GM12865 (cell line): ENCODE data around the gene SLC39A11.

Experiments
- DNase-seq: peaks from one replicate; pipeline ENCODE4 v3.0.0; 2010; ENCODE audit warnings: low read depth
- H3K4me3 ChIP-seq: 2 replicates; pipeline ENCODE4 v1.5.1; 2011; ENCODE audit warnings: mild to moderate bottlenecking, low read depth, low read length, control low read depth
- TF ChIP-seq, protein P1 (sequence below): IDR thresholded peaks from 2 replicates; pipeline ENCODE4 v1.5.1; 2011; ENCODE audit warnings: low read length, control low read depth, low read depth, inconsistent platforms; ENCODE audit not compliant: insufficient read depth; ENCODE audit errors: missing control alignments

Gene SLC39A11

GRCh38 chr17:72743037-72743467 is 349.4 kb downstream of the SLC39A11 start:
- TF ChIP-seq, protein P1, sequence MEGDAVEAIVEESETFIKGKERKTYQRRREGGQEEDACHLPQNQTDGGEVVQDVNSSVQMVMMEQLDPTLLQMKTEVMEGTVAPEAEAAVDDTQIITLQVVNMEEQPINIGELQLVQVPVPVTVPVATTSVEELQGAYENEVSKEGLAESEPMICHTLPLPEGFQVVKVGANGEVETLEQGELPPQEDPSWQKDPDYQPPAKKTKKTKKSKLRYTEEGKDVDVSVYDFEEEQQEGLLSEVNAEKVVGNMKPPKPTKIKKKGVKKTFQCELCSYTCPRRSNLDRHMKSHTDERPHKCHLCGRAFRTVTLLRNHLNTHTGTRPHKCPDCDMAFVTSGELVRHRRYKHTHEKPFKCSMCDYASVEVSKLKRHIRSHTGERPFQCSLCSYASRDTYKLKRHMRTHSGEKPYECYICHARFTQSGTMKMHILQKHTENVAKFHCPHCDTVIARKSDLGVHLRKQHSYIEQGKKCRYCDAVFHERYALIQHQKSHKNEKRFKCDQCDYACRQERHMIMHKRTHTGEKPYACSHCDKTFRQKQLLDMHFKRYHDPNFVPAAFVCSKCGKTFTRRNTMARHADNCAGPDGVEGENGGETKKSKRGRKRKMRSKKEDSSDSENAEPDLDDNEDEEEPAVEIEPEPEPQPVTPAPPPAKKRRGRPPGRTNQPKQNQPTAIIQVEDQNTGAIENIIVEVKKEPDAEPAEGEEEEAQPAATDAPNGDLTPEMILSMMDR, result no peak

GRCh38 chr17:72737151-72737690 is 355.3 kb downstream of the SLC39A11 start:
- TF ChIP-seq, protein P1, result no peak
- H3K4me3 ChIP-seq, result no peak overlapping the region
- no peak for DNase-seq

More at GRCh38 chr17:72743037-72743467, 349.4 kb downstream of the SLC39A11 start:
- no peak for DNase-seq
- no peak overlapping the region for H3K4me3 ChIP-seq

DNA sequence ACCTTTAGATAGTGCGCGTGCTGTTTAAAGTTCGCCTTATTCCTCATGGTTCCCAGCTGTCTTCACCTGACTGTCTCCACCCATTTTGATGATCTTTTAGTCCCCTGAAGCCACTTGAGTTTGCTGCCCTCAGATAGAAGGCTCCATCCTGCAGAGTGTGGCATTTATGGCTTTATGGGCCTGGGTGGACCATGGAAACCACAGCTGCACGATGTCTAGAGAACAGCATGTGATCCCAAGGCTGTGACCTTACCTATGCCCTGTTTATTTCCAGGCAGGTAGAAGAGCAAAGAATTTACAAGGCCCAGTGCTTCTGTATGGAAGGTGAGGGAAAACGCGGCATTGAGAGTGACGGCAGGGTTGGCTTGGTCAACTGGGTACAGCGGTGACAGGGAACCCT is 356.9 kb downstream of the SLC39A11 start:
- TF ChIP-seq, protein P1, result no peak
- no peak for DNase-seq
- H3K4me3 ChIP-seq, result no peak overlapping the region

DNA sequence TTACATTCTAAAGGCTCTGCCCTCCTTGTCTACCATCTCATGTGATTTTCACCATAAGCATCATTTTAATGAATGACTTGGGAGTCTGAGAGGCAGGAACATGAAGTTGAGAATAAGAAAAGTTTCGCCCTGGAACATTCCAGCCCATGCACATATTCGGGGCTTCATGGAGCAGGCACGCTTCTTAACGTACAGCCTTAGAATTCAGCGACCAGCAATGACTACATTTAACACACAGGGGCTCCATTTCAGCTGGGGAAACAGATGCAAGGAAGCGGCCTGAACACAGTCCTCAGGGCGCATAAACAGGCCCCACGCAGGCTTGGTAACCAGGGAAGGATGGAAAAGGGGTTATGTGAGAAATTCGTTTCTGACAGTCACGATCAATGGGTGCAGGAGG is 357.4 kb downstream of the SLC39A11 start:
- no peak for DNase-seq
- no peak overlapping the region for H3K4me3 ChIP-seq
- TF ChIP-seq, protein P1, result no peak

- no peak for DNase-seq
- TF ChIP-seq, protein P1, result no peak
- no peak overlapping the region for H3K4me3 ChIP-seq
These were observed 357.9 kb downstream of the SLC39A11 start for GRCh38 chr17:72734613-72735012.

DNA sequence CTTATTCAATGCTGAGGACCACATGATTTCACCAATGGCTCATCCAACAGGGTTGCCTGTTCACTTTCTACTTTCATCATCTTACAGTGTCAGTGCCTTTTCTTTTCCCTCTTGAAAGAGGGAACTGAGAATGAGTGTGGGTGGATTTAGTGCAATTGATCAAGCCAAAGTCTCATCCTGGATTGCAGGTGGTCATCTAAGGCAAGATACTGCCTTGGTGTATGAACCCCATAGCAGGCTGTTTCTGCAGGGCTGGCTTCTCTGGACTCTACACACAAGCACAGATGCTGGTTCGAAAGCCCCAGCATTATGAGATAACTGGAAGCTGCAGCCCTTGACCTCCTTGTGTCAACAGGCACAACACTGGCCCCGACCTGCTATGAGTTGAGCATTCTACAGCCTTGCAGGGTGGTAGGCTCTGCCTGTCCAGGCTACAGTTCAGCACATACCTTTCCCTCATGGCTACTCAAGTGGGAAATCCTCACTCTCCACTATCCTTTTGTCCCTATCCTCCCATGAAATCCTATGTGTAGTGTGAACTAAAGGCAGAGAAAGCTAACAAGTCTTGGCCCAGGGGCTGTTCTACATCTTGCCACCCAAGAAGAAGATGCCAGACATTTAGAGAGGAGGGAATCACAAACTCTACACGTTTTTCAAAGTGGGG is 358.7 kb downstream of the SLC39A11 start:
- TF ChIP-seq, protein P1, result no peak
- H3K4me3 ChIP-seq, result no peak overlapping the region
- peak; percentile 18 for DNase-seq
